MCF 10A (cell line): ENCODE data around the gene NTN1. TPM values are rescaled to one million over a fixed set of nuclear protein-coding genes. Genes with fewer than 3 reads are reported as not detected.

Experiments used
- BruUV-seq: library from RNA; stranded (reverse); fragments of 400-500 nt; replicated peaks from 2 replicates; lab custom pipeline; 2021; lab: Mats Ljungman, UMichigan
- CTCF ChIA-PET: fragments of 300-600 bp; sonication (Branson Sonifier 250); formaldehyde crosslinking; extraction: SDS; loops from one replicate; lab custom pipeline; 2021; ENCODE audit warnings: antibody characterized with exemption, inconsistent platforms; lab: Yijun Ruan, JAX
- POLR2A ChIA-PET: fragments of 300-600, 350-650 bp; sonication (Branson Sonifier 250); formaldehyde crosslinking; extraction: SDS; loops from one replicate; lab custom pipeline; 2020; ENCODE audit warnings: antibody characterized with exemption, inconsistent platforms; lab: Yijun Ruan, JAX
- DNase-seq: peaks from one replicate; pipeline ENCODE4 v3.0.0-alpha.2; 2018; ENCODE audit not compliant: unreplicated experiment
- H3K27ac Mint-ChIP-seq: one replicate; pipeline ENCODE4 v1.8.0; 2022; ENCODE audit warnings: mild to moderate bottlenecking, low read depth, mixed read lengths; ENCODE audit not compliant: unreplicated experiment
- H3K27me3 Mint-ChIP-seq: one replicate; pipeline ENCODE4 v1.8.0; 2022; ENCODE audit warnings: mixed read lengths; ENCODE audit not compliant: insufficient read depth, unreplicated experiment
- H3K36me3 Mint-ChIP-seq: one replicate; pipeline ENCODE4 v1.8.0; 2022; ENCODE audit warnings: mild to moderate bottlenecking, moderate library complexity, mixed read lengths; ENCODE audit not compliant: insufficient read depth, unreplicated experiment
- H3K4me1 Mint-ChIP-seq: one replicate; pipeline ENCODE4 v1.8.0; 2022; ENCODE audit warnings: mixed read lengths; ENCODE audit not compliant: insufficient read depth, unreplicated experiment
- H3K4me3 Mint-ChIP-seq: one replicate; pipeline ENCODE4 v1.8.0; 2022; ENCODE audit warnings: mild to moderate bottlenecking, moderate library complexity, mixed read lengths; ENCODE audit not compliant: unreplicated experiment
- H3K9me3 Mint-ChIP-seq: one replicate; pipeline ENCODE4 v1.8.0; 2022; ENCODE audit warnings: mixed read lengths; ENCODE audit not compliant: unreplicated experiment
- intact Hi-C: fragments of 100-400 bp; cut with micrococcal nuclease; formaldehyde crosslinking; loops from 2 replicates; pipeline ENCODE4 v1.14.1; 2022
- total RNA-seq: library from RNA; stranded (reverse); gene quantifications from 2 replicates; pipeline ENCODE4 v1.2.3, GENCODE V29; 2022
- TF ChIP-seq, protein P1 (sequence below): fragments of 200-600 bp; IDR thresholded peaks from one replicate; pipeline ENCODE4 v1.8.0; 2022; ENCODE audit warnings: antibody characterized with exemption, mild to moderate bottlenecking; ENCODE audit not compliant: unreplicated experiment

The NTN1 gene
- total RNA-seq, 1 experiment from 2014 or later = 0.23 TPM

DNA sequence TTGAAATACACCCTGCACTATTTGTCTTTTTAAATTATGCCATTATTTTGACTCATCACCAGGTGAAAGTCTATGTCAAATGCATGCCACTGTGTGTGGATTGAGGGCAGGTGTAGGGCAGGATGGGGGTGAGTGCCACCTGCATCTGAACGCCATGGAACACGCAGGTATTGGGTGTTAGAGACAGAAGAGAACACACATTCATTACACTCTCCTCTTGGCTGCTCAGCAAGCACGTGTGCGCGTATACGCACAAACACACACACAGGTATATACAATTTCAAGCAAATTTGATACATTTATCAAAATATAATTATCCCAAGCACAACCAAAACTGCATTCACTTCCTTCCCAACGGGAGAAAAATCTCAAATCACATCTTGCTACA, 268.9 kb downstream of the NTN1 start:
- Mint-ChIP-seq H3K9me3 (no peaks in the 10 kb centered on the region), H3K4me3 (no peak overlapping the region), H3K4me1 (peaks cover 8% of the 10 kb centered on the region), H3K27ac (peak overlapping the region; percentile 27), H3K36me3 (no peaks in the 10 kb centered on the region), H3K27me3 (no peaks in the 10 kb centered on the region)
- intact Hi-C loops = no loop called here
- TF ChIP-seq, protein P1, sequence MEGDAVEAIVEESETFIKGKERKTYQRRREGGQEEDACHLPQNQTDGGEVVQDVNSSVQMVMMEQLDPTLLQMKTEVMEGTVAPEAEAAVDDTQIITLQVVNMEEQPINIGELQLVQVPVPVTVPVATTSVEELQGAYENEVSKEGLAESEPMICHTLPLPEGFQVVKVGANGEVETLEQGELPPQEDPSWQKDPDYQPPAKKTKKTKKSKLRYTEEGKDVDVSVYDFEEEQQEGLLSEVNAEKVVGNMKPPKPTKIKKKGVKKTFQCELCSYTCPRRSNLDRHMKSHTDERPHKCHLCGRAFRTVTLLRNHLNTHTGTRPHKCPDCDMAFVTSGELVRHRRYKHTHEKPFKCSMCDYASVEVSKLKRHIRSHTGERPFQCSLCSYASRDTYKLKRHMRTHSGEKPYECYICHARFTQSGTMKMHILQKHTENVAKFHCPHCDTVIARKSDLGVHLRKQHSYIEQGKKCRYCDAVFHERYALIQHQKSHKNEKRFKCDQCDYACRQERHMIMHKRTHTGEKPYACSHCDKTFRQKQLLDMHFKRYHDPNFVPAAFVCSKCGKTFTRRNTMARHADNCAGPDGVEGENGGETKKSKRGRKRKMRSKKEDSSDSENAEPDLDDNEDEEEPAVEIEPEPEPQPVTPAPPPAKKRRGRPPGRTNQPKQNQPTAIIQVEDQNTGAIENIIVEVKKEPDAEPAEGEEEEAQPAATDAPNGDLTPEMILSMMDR = no peak
- CTCF ChIA-PET = interaction anchor here (1.0 kb wide), 2 partner anchors 232 to 293 kb away, joined by 3 to 5 read pairs; no protein-coding TSS in a partner anchor
- POLR2A ChIA-PET = interaction anchor here (0.7 kb wide), 1 partner anchor 27 kb away, joined by 3 read pairs; no protein-coding TSS in a partner anchor
- no TSS peak for BruUV-seq
- no peak for DNase-seq

GRCh38 chr17:9291912-9292560, 270.7 kb downstream of the NTN1 start:
- no peak overlapping the region for H3K4me3 Mint-ChIP-seq
- H3K36me3 Mint-ChIP-seq = peaks cover 8% of the 10 kb centered on the region
- ChIA-PET POLR2A (no interaction called here), CTCF (interaction anchor here (0.5 to 2.2 kb wide), 11 partner anchors 41 to 948 kb away, joined by 3 to 13 read pairs (median 3); no protein-coding TSS in a partner anchor)
- no peak overlapping the region for H3K27ac Mint-ChIP-seq
- H3K4me1 Mint-ChIP-seq = peaks cover 8% of the 10 kb centered on the region
- H3K9me3 Mint-ChIP-seq = no peaks in the 10 kb centered on the region
- peak; percentile 20 for DNase-seq
- H3K27me3 Mint-ChIP-seq = no peaks in the 10 kb centered on the region
- no TSS peak for BruUV-seq
- TF ChIP-seq, protein P1 = peak; percentile 34
- intact Hi-C loops = loop anchor here (2.0 kb wide), 1 partner anchor 293 kb away; no protein-coding TSS in a partner anchor

- peaks cover 8% of the 10 kb centered on the region for H3K4me1 Mint-ChIP-seq
- intact Hi-C loops = loop anchor here (2.0 kb wide), 1 partner anchor 294 kb away; no protein-coding TSS in a partner anchor
- no peak overlapping the region for H3K4me3 Mint-ChIP-seq
- H3K9me3 Mint-ChIP-seq = no peaks in the 10 kb centered on the region
- no peaks in the 10 kb centered on the region for H3K27me3 Mint-ChIP-seq
- H3K36me3 Mint-ChIP-seq = peaks cover 8% of the 10 kb centered on the region
- peak overlapping the region; percentile 46 for H3K27ac Mint-ChIP-seq
- TF ChIP-seq, protein P1 = no peak
- no TSS peak for BruUV-seq
- POLR2A ChIA-PET = no interaction called here
- CTCF ChIA-PET = interaction anchor here (0.5 to 2.2 kb wide), 8 partner anchors 47 to 948 kb away, joined by 3 to 13 read pairs (median 3); no protein-coding TSS in a partner anchor
- DNase-seq = no peak
Measured at GRCh38 chr17:9292561-9292941, 271.2 kb downstream of the NTN1 start.

Other genes starting within 250 kb of the NTN1 start
- gene MFSD6L, start 222.1 kb upstream of the NTN1 start, total RNA-seq = not detected in 2 replicates
- gene PIK3R6, start 153.8 kb upstream of the NTN1 start, total RNA-seq = not detected in 2 replicates
- not detected in 2 replicates for gene PIK3R5, start 55.8 kb upstream of the NTN1 start, total RNA-seq